Measurements from ENCODE around the gene TREH.

- TF ChIP-seq POLR2A (IDR thresholded peaks at IDR 0.05; ENCODE audit: borderline replicate concordance, extremely low read depth, insufficient read depth, insufficient read length) = no peak
- peak in 1 of 3 experiments; percentile 18; a peak in 1 of 6 replicates for TF ChIP-seq CTCF (IDR thresholded peaks at IDR 0.05 in 2 of 3, conservative IDR thresholded peaks at IDR 0.05 in 1 of 3; ENCODE audit: borderline replicate concordance in 1 of 3, insufficient read depth in 1 of 3, low read depth in 2 of 3, low read length in 2 of 3)
- TF ChIP-seq EZH2 (IDR thresholded peaks at IDR 0.05) = no peak
These were observed 16.8 kb downstream of the TREH start for GRCh38 chr11:118662401-118663271.
